ENCODE measurements around the gene NTSR1.
A peak's percentile ranks its signal among the peaks of the same experiment; 100 is the strongest.

The NTSR1 gene

GRCh38 chr20:62802026-62802712 is 93.5 kb downstream of the NTSR1 start:
- no peak for DNase-seq (ENCODE audit: low read depth in 3 of 3)

DNA sequence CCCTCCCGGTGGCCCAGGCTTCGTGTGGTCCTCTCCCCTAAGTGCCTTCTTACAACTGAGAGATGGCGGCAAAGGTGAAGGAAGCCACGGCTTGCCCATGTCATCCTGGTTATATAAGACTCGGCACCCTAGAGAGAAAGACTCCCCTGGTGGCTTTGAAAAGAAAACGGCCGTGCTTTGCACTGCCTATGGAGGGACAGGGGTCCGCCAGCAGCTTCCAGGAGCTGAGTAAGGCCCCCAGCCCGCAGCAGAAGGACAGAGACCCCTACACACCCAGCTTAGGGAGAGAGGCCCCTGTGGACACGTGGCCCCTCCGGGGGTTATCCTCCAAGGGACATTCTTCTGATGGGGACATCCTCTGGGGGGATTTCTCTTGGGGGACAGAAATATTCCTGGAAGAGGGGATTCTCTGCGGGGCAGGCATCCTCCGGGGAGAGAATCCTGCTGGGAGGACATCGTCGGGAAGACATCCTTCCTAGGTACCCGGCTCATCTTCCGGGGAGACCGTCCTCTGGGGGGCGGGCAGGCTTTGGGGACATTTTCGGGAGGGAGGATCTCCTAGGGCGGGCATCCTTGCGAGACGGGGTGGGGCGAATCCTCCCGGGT is 95.5 kb downstream of the NTSR1 start:
- DNase-seq (ENCODE audit: low read depth in 3 of 3): no peak

DNA sequence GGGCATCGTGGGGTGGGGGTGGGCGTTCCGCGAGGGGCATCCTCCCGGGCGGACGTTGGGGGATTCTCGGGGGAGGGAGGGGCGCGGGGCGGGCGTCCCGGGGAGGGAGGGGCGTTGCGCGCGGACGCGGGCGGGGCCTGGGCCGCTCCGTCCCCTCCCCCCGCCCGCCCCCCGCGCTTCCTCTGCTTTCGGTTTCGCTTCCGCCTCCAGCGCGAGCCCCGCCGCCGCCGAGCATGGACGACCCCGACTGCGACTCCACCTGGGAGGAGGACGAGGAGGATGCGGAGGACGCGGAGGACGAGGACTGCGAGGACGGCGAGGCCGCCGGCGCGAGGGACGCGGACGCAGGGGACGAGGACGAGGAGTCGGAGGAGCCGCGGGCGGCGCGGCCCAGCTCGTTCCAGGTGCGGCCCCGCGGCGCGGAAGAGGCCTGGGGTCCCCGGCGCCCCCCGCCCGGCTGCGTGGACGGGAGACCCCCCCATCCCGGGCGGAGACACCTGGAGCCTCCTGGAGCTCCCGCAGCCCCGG is 96.1 kb downstream of the NTSR1 start, which contains the start of gene OGFR:
TSS of gene OGFR (plus strand) at position 209 of the 528 bp plus-strand sequence. CDS start at position 234, 25 bp downstream.
- DNase-seq (ENCODE audit: low read depth in 3 of 3): peak; percentile 59 to 62 (median 60)

- peak; percentile 39 to 60 (median 51) for DNase-seq (ENCODE audit: low read depth in 3 of 3)
Observed at GRCh38 chr20:62805155-62805710, 96.6 kb downstream of the NTSR1 start.

- no peak for DNase-seq (ENCODE audit: low read depth in 3 of 3)
Observed at GRCh38 chr20:62805711-62806382, 97.2 kb downstream of the NTSR1 start.

- DNase-seq (ENCODE audit: low read depth in 3 of 3): no peak
Observed at GRCh38 chr20:62806383-62807050, 97.9 kb downstream of the NTSR1 start.

DNA sequence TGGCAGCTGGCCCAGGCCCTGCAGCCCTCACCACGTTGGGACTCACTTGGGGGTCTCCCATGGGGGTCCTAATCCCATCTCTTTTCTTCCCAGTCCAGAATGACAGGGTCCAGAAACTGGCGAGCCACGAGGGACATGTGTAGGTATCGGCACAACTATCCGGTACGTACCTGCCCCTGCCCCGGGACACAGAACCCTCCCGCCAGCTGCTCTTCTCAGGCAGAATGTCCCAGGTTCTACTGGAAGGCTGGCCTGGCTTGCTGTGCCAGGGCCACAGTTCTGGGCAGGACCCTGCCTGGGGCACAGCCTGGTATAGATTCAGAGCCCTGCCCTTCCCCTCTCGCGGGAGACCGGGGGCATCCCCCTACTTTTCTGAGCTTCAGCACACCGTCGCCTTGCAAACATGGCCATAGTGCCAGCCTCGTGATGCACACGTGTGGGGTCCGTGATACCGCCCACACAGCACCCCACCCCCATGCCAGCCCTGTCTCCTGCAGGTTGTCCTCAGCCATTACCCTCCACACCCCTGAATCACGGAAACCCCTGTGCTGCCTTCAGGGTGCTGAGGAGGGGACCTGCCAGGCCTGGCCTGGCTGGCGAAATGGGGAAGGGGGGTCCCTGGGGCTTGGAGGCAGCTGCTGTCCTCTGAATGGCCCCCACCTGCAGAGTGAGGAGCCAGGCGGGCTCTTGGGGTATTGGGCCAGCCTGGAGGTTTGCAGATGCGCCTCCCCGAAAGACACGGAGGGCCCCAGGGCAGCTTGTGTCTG is 99.0 kb downstream of the NTSR1 start:
- DNase-seq (ENCODE audit: low read depth in 3 of 3): no peak

DNA sequence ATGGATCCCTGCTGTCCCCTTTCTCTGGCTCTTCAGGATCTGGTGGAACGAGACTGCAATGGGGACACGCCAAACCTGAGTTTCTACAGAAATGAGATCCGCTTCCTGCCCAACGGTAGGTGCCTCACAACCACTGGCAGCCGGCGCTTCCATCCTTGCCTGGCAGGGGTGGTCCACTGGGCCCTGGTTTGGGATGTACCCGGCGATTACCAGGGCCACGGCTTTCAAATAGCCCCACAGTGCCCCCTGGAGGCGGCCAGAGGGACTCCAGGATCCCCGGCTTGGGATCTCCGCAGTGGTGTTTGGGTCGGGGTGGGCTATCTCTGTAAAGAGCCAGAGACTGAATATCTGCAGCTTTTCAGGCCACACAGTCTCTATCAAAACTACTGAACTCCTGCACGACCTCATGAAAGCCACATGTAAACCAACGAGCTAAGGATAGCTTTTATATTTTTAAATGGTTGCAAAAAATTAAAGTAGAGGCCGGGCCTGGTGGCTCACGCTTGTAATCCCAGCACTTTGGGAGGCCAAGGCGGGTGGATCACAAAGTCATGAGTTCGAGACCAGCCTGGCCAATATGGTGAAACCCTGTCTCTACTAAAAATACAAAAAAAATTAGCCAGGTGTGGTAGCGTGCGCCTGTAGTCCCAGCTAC is 99.7 kb downstream of the NTSR1 start:
- peak; percentile 47 to 64 (median 58) for DNase-seq (ENCODE audit: low read depth in 3 of 3)

DNA sequence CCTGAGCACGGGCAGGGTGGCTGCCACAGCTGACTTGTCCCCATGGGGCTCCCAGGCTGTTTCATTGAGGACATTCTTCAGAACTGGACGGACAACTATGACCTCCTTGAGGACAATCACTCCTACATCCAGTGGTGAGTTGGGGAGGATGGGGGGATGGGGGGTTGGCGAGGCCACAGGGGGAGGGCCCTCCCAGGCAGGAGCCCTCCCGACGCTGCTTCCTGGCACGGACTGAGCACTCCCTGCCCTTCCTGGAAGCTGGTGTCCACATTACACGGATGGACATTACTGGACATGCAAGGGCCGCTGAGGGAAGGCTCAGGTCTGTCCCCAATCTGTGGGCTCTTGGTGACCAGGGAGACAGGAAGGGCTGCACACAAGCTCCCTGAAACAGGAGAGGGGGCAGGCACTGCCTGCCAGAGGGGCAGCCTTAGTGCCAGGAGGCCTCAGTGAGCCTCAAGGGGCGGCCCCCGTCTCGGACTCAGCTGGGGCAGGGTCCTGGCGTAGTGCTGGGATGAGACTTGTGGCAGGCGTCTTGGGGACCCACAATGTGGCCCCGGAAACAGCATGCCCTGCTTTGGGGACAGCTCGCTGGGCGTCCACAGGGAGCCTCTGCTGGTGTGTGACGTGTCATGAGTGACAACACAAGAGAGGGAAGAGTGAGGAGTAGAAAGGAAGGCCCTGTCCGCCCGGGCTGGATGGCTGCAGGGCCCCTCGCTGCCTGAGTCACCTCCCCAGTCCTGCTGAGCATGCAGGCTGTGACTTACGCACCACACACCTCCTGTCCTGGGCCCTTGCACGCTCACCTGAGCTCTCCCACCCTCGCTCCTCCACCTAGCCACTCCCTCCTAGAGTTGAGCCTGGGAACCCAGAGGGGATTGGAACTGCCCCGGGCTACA is 101.1 kb downstream of the NTSR1 start:
- DNase-seq (ENCODE audit: low read depth in 3 of 3): no peak

GRCh38 chr20:62811320-62811719 is 102.7 kb downstream of the NTSR1 start:
- DNase-seq (ENCODE audit: low read depth in 3 of 3): no peak

GRCh38 chr20:62811720-62812119 is 103.1 kb downstream of the NTSR1 start:
- no peak for DNase-seq (ENCODE audit: low read depth in 3 of 3)
